Peyer's patch (tissue), 4 donors: Measurements from ENCODE around the gene NDRG3.

Experiments
- POLR2A ChIP-seq, 2 donors: fragments of 450-650 bp; IDR thresholded peaks; one replicate each; pipeline ENCODE4 v1.5.1; 2017; ENCODE audit warnings: antibody characterized with exemption in 2 of 2, mild to moderate bottlenecking in 2 of 2, moderate library complexity in 2 of 2
- TF ChIP-seq, protein P1 (sequence below), 6 experiments: fragments of 450-650 bp in 4 of 6; fragments of 200-600 bp in 2 of 6; sonication (generic) in 1 of 6; IDR thresholded peaks; one replicate each; pipeline ENCODE4 v1.5.1; 2017 to 2019; ENCODE audit warnings: antibody characterized with exemption in 6 of 6, mild to moderate bottlenecking in 3 of 6, moderate library complexity in 1 of 6

DNA sequence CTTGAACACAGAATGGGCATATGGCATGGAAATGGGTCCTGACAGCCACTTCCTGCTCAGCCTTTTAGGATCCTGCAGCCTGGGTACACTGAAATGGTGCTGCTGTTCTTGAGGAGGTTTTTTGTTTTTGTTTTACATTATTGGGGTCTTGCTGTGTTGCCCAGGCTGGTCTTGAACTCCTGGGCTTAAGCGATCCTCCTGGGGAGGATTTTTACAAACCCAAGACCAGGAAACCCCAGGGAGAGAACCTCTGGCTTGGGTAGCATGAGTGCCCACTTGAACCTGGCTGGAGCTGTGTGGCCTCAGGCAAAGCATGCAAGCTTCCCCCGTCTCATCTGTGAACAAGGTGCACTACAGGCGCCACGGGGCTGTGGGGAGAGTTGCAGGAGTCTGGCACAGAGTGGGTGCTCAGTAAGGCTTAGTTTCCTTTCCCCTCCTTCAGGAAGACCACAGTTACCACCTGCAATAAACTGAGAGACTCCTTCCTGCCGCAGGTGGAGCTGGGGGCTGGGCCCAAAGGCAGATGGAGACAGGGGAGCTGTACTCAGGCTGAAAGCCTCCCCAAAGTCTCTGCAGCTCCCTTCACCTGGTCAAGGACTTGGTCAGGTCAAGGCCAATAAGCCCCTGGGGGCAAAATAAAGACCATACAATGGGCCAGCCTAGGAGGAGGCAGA is 101.7 kb downstream of the NDRG3 start:
- no peak for TF ChIP-seq POLR2A (IDR thresholded peaks at IDR 0.05)
- TF ChIP-seq, protein P1, sequence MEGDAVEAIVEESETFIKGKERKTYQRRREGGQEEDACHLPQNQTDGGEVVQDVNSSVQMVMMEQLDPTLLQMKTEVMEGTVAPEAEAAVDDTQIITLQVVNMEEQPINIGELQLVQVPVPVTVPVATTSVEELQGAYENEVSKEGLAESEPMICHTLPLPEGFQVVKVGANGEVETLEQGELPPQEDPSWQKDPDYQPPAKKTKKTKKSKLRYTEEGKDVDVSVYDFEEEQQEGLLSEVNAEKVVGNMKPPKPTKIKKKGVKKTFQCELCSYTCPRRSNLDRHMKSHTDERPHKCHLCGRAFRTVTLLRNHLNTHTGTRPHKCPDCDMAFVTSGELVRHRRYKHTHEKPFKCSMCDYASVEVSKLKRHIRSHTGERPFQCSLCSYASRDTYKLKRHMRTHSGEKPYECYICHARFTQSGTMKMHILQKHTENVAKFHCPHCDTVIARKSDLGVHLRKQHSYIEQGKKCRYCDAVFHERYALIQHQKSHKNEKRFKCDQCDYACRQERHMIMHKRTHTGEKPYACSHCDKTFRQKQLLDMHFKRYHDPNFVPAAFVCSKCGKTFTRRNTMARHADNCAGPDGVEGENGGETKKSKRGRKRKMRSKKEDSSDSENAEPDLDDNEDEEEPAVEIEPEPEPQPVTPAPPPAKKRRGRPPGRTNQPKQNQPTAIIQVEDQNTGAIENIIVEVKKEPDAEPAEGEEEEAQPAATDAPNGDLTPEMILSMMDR (IDR thresholded peaks at IDR 0.05) = no peak
